Activated T-helper 17 cell treated with anti-CD3 and anti-CD28 coated beads, Interleukin-2, amount 50 U/mL, for 72 hours (primary cell): ENCODE data around the gene PNLIPRP2. TPM values are rescaled to one million over a fixed set of nuclear protein-coding genes. Genes with fewer than 3 reads are reported as not detected.

Experiments
- ATAC-seq: fragments of 150-1000 bp; cut with Tn5 transposase; replicated peaks from 2 replicates; pipeline ENCODE4 v1.10.0; 2021; ENCODE audit warnings: mild to moderate bottlenecking, moderate library complexity
- H3K27ac Mint-ChIP-seq: one replicate; pipeline ENCODE4 v1.8.0; 2022; ENCODE audit warnings: mixed read lengths
- H3K27me3 Mint-ChIP-seq: one replicate; pipeline ENCODE4 v1.8.0; 2022; ENCODE audit warnings: mixed read lengths
- H3K36me3 Mint-ChIP-seq: one replicate; pipeline ENCODE4 v1.8.0; 2022; ENCODE audit warnings: low read depth, mild to moderate bottlenecking, mixed read lengths
- H3K4me1 Mint-ChIP-seq: one replicate; pipeline ENCODE4 v1.8.0; 2022; ENCODE audit warnings: mixed read lengths
- H3K4me3 Mint-ChIP-seq: one replicate; pipeline ENCODE4 v1.8.0; 2022; ENCODE audit warnings: mild to moderate bottlenecking, mixed read lengths
- H3K9me3 Mint-ChIP-seq: one replicate; pipeline ENCODE4 v1.8.0; 2022; ENCODE audit warnings: mixed read lengths
- total RNA-seq, 2 donors: library from RNA; stranded (reverse); gene quantifications; one replicate each; pipeline ENCODE4 v1.2.3, GENCODE V29; 2022

PNLIPRP2 gene
- total RNA-seq, 2 donors from 2014 or later: not detected

DNA sequence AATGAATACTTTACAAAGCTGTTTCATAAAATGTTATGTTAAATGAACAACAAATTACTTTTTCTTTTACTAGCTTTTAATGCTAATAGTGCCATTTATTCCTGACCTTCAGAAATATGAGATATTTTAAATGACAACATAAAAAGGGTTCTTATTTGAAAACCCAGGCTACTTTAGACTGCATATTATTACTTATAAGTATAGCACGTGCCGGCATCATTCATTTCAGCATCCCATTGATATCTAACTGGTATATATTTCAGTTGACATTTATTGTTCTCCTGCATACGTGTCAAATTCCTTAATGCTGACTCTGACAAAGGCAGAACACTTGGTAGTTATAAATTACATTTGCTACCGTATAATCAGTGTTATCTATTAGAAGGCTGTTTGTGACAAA is 35.3 kb downstream of the PNLIPRP2 start:
- no peak for ATAC-seq
- Mint-ChIP-seq H3K36me3 (no peaks in the 10 kb centered on the region), H3K9me3 (peaks cover 7% of the 10 kb centered on the region)

DNA sequence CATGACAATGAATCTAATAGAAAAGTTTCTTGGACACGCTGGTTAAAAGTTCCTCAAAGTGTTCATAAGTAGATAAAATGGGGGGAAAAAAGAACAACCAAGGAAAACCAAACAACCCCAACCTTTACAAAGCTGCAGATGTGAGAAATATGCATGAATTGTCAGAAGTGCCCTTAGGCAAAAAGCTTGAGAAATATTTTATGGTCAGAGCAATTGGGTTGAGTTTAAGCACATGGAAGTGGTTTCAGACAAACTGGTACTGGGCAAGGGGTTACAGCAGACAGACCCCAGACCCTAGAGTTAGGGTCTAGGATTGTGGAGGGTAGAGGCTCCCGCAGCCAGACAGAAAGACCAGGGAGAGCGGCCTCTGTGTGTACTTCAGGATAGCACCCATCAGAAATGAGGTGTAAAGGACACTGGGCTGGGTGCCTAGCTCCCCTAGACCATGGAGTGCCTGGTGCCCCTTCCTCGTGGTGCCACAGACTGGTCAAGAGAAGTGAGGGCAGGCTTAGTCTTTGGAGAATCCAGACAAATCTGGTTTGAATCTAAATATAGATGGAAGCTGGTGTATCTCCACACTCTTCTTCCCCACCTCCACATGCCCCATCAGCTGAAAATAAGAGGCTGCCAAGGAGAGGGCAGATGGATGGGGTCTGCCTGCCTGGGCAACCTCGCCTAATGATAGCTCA is 37.3 kb downstream of the PNLIPRP2 start:
- H3K4me1 Mint-ChIP-seq: no peaks in the 10 kb centered on the region
- H3K4me3 Mint-ChIP-seq: no peak overlapping the region
- ATAC-seq: no peak
- no peaks in the 10 kb centered on the region for H3K36me3 Mint-ChIP-seq
- H3K27ac Mint-ChIP-seq: no peak overlapping the region
- no peaks in the 10 kb centered on the region for H3K9me3 Mint-ChIP-seq
- H3K27me3 Mint-ChIP-seq: peaks cover 25% of the 10 kb centered on the region

More for the DNA sequence above, 35.3 kb downstream of the PNLIPRP2 start:
- no peak overlapping the region for H3K4me3 Mint-ChIP-seq
- H3K27me3 Mint-ChIP-seq: peaks cover 28% of the 10 kb centered on the region
- H3K4me1 Mint-ChIP-seq: no peaks in the 10 kb centered on the region
- H3K27ac Mint-ChIP-seq: no peak overlapping the region

DNA sequence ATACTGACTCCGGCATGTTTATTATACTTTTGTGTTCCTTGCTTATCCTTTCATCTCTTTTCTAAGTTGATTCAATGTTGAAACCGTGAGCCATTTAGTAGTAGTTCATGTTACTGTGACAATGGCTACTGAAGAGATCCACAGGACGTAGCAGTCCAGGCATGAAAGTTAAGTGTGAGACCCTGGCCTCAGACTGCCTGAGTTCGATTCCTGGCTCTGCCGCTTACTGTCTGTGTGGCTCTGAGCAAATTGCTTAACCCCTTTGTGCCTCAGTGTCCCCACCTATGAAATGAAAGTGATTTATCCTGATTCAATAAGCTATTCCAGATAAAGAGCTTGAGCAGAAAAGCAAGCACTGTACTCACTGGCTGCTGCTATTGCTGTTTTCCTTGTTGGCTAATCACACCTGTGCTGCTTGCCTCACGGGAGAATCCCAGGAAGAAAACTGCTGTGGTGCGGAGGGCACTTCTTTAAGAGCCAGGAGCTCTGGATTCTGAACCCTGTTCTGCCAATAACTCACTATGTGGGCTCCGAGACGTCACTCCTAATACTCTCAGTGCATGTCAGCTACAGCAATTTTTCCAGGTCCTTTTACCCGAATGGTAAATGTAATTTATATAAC is 38.4 kb downstream of the PNLIPRP2 start:
- H3K4me3 Mint-ChIP-seq: no peak overlapping the region
- ATAC-seq: no peak

GRCh38 chr10:116660860-116661259 is 40.1 kb downstream of the PNLIPRP2 start:
- Mint-ChIP-seq H3K27ac (no peak overlapping the region), H3K27me3 (peaks cover 11% of the 10 kb centered on the region), H3K36me3 (no peaks in the 10 kb centered on the region), H3K4me3 (no peak overlapping the region), H3K4me1 (no peaks in the 10 kb centered on the region), H3K9me3 (no peaks in the 10 kb centered on the region)
- ATAC-seq: no peak

More for the DNA sequence above, 38.4 kb downstream of the PNLIPRP2 start:
- Mint-ChIP-seq H3K36me3 (no peaks in the 10 kb centered on the region), H3K27me3 (peaks cover 19% of the 10 kb centered on the region), H3K27ac (no peak overlapping the region), H3K9me3 (no peaks in the 10 kb centered on the region), H3K4me1 (no peaks in the 10 kb centered on the region)

DNA sequence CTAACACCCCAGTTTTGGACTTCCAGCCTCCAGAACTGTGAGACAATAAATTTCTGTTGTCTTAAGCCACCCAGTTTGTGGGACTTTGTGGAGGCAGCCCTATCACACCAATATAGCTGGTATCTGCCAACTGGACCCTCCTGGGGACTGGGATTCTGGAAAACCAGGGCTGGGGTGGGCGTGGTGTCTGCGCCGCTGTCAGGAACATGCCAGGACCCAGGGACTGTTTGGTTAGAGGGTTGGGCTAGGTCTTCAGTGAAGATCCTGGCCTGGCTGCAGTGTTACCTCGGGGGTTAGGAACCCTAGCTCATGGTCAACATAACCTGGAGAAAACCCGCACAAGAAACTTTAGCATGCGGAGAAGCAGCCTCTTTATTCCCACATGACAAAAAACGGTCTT is 42.6 kb downstream of the PNLIPRP2 start:
- no peak overlapping the region for H3K4me3 Mint-ChIP-seq
- no peaks in the 10 kb centered on the region for H3K4me1 Mint-ChIP-seq
- peaks cover 18% of the 10 kb centered on the region for H3K27me3 Mint-ChIP-seq
- ATAC-seq: no peak
- no peak overlapping the region for H3K27ac Mint-ChIP-seq
- H3K9me3 Mint-ChIP-seq: no peaks in the 10 kb centered on the region
- H3K36me3 Mint-ChIP-seq: no peaks in the 10 kb centered on the region

DNA sequence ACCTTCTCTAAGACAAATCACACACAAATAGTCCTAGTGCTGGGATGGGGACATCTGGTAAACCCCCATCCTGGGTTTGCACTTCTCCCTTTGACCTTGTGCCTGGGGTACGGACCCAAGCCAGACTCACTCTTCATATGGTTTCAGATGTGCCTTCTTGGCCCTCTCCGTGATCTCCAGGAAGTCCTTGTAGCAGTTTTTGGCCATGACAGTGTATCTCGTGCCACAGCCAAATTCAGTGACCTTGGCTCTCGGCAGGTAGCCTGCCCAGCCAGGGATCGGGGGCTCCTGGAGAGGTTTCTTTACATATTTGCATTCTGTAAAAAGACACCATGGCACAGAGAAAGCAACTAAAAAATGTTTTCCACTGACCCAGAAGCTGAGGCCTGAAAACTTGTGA is 43.9 kb downstream of the PNLIPRP2 start:
- peaks cover 23% of the 10 kb centered on the region for H3K27me3 Mint-ChIP-seq
- no peaks in the 10 kb centered on the region for H3K4me1 Mint-ChIP-seq
- no peak overlapping the region for H3K4me3 Mint-ChIP-seq
- no peaks in the 10 kb centered on the region for H3K36me3 Mint-ChIP-seq
- H3K27ac Mint-ChIP-seq: no peak overlapping the region
- H3K9me3 Mint-ChIP-seq: no peaks in the 10 kb centered on the region
- ATAC-seq: no peak

GRCh38 chr10:116665541-116666125 is 44.9 kb downstream of the PNLIPRP2 start:
- Mint-ChIP-seq H3K36me3 (no peaks in the 10 kb centered on the region), H3K9me3 (no peaks in the 10 kb centered on the region), H3K4me1 (no peaks in the 10 kb centered on the region), H3K27ac (no peak overlapping the region), H3K27me3 (peaks cover 26% of the 10 kb centered on the region), H3K4me3 (no peak overlapping the region)
- no peak for ATAC-seq

DNA sequence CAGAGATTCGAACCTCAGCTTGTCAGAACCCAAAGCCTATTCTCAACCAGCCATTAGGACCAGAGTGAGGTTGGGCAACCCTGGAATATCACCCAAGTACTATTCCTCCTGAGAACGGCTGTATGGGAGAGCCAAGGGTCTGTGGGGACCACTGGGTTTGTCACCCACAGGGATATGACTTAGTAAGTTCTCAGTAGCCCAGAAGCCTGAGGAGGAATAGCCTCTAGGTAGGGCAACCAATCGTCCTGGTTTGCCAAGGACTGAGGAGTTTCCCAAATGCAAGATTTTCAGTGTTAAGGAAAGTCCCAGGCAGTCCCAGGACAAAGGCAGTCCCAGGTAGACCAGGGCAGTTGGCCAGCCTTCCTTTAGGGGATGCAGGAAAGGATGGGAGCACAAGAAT is 46.7 kb downstream of the PNLIPRP2 start:
- Mint-ChIP-seq H3K4me3 (no peak overlapping the region), H3K9me3 (no peaks in the 10 kb centered on the region), H3K27me3 (peaks cover 38% of the 10 kb centered on the region), H3K4me1 (no peaks in the 10 kb centered on the region), H3K36me3 (no peaks in the 10 kb centered on the region), H3K27ac (no peak overlapping the region)
- ATAC-seq: no peak

DNA sequence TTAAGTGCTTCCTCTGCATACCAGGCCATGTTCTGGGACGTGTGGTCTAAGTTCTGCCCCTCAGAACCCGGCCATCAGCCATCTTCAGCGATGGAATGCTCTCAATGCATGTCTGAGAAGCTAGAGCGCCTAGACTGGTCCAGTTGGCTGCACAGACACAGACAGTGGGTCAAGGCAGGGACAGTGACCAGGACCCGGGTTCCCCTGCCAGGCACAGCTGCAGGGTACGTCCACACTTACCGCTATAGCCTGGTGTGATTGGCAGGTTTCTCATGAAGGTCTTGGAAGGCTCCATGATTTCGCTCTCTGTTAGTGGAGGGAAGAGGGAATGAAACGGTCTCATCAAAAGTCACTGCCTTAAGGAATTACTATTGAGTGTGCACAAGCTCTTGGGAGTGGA is 47.3 kb downstream of the PNLIPRP2 start:
- no peak overlapping the region for H3K4me3 Mint-ChIP-seq
- H3K27ac Mint-ChIP-seq: no peak overlapping the region
- no peaks in the 10 kb centered on the region for H3K36me3 Mint-ChIP-seq
- ATAC-seq: no peak
- H3K27me3 Mint-ChIP-seq: peaks cover 35% of the 10 kb centered on the region
- H3K9me3 Mint-ChIP-seq: no peaks in the 10 kb centered on the region
- no peaks in the 10 kb centered on the region for H3K4me1 Mint-ChIP-seq

GRCh38 chr10:116668446-116668845 is 47.7 kb downstream of the PNLIPRP2 start:
- no peak overlapping the region for H3K4me3 Mint-ChIP-seq
- no peak for ATAC-seq
- no peaks in the 10 kb centered on the region for H3K4me1 Mint-ChIP-seq
- H3K9me3 Mint-ChIP-seq: no peaks in the 10 kb centered on the region
- no peak overlapping the region for H3K27ac Mint-ChIP-seq
- peaks cover 35% of the 10 kb centered on the region for H3K27me3 Mint-ChIP-seq
- H3K36me3 Mint-ChIP-seq: no peaks in the 10 kb centered on the region

- no peak for ATAC-seq
- H3K9me3 Mint-ChIP-seq: no peaks in the 10 kb centered on the region
- no peak overlapping the region for H3K4me3 Mint-ChIP-seq
Measured at GRCh38 chr10:116669080-116669479, 48.3 kb downstream of the PNLIPRP2 start.

GRCh38 chr10:116669832-116670644 is 49.3 kb downstream of the PNLIPRP2 start:
- H3K4me1 Mint-ChIP-seq: no peaks in the 10 kb centered on the region
- H3K9me3 Mint-ChIP-seq: no peaks in the 10 kb centered on the region
- no peak for ATAC-seq
- no peaks in the 10 kb centered on the region for H3K36me3 Mint-ChIP-seq
- H3K27me3 Mint-ChIP-seq: peaks cover 29% of the 10 kb centered on the region
- H3K27ac Mint-ChIP-seq: no peak overlapping the region
- H3K4me3 Mint-ChIP-seq: no peak overlapping the region

More at GRCh38 chr10:116669080-116669479, 48.3 kb downstream of the PNLIPRP2 start:
- Mint-ChIP-seq H3K27me3 (peaks cover 29% of the 10 kb centered on the region), H3K4me1 (no peaks in the 10 kb centered on the region), H3K27ac (no peak overlapping the region), H3K36me3 (no peaks in the 10 kb centered on the region)

DNA sequence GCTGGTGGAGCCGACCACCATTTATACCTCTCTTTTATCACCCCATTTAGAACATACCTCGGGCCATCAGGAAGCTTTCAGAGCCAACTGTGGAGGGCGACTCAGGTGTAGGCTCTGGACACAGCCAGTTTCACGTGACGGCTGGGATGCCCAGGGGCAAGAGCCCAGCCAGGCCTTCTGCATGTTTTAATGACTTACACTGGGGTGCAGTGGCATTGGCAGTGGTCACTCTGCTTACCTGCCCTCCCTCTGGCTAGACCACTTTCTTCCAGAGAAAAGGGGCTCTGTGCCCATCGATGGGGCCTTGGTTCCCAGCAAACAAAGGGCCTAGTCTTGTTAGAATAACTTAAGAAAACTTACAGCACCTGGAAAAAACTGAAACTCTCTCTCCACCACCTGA is 50.0 kb downstream of the PNLIPRP2 start:
- Mint-ChIP-seq H3K4me1 (no peaks in the 10 kb centered on the region), H3K9me3 (no peaks in the 10 kb centered on the region), H3K27ac (no peak overlapping the region), H3K4me3 (no peak overlapping the region), H3K27me3 (peaks cover 29% of the 10 kb centered on the region), H3K36me3 (no peaks in the 10 kb centered on the region)
- no peak for ATAC-seq

DNA sequence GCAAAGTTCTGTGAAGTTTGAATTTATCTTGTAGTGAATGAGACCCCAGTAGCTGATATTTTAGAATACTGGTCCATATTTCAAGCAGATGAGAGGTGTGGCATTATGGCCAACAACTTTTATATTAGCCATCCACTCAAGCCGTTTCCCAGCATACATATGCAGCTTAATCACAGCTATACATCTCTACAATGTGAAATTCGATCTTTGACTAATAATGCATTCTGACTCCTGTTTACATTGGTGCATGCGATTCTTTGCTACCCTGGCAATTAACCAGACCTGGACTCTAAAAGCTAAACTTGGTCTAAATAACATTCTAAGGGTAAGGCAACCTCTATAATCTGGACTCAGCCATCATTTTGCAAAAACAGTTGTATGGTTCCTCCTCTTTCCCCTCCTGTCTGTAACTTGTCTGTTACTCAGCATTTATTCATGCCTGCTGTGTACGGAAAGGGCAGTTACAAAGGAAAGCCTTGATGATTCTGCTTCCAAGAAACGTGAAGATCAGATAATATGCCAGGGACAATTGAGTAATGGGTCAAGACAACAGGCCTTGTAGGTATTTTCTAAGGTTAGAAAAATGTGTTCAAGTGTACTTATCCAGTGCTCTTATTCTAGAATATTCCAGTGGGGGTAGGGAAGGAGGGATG is 50.6 kb downstream of the PNLIPRP2 start:
- Mint-ChIP-seq H3K36me3 (no peaks in the 10 kb centered on the region), H3K4me3 (no peak overlapping the region), H3K4me1 (no peaks in the 10 kb centered on the region), H3K27me3 (peaks cover 29% of the 10 kb centered on the region), H3K27ac (no peak overlapping the region), H3K9me3 (no peaks in the 10 kb centered on the region)
- ATAC-seq: no peak
